Measurements from ENCODE around the gene SNAPC4. TPM values are rescaled to one million over a fixed set of nuclear protein-coding genes. Genes with fewer than 3 reads are reported as not detected.

Gene SNAPC4
- total RNA-seq, 5 donors from 2014 or later (not counting 1 experiment from before 2014, with no cell fraction given) = 10.5 to 15.7 (median 13.3) TPM

GRCh38 chr9:136381966-136382513, 17.9 kb downstream of the SNAPC4 start:
- Mint-ChIP-seq H3K36me3 (peaks cover 20% of the 10 kb centered on the region), H3K4me1 (peaks cover 8 to 21% (median 20%) of the 10 kb centered on the region in 3 donors), H3K27ac (no peak overlapping the region), H3K9me3 (no peaks in the 10 kb centered on the region), H3K27me3 (no peaks in the 10 kb centered on the region), H3K4me3 (no peak overlapping the region)
- H3K4me1 ChIP-seq (ENCODE audit: control insufficient read depth in 1 of 2, extremely low read depth in 1 of 2, insufficient read depth in 2 of 2, low read length in 2 of 2) = peaks cover 5 to 20% of the 10 kb centered on the region in 2 experiments
- peaks cover 19 to 47% of the 10 kb centered on the region in 2 donors for H3K36me3 ChIP-seq (ENCODE audit: control insufficient read depth in 2 of 2, extremely low read depth in 1 of 2, insufficient read depth in 1 of 2, low read length in 1 of 2)
- CTCF ChIA-PET = interaction anchor here in 1 of 2 donors (0.6 kb wide), 1 partner anchor 15 kb away, joined by 3 read pairs; no protein-coding TSS in a partner anchor
- no peak overlapping the region for H3K27ac ChIP-seq (ENCODE audit: low read length)
- H3K27me3 ChIP-seq (replicated peaks in 1 of 2; ENCODE audit: control insufficient read depth in 2 of 2, extremely low read depth in 1 of 2, insufficient read depth in 2 of 2, low read length in 1 of 2) = no peaks in the 10 kb centered on the region
- no peak overlapping the region for H3K4me3 ChIP-seq (ENCODE audit: control insufficient read depth in 1 of 2, extremely low read depth in 1 of 2, low read length in 1 of 2)
- DNase-seq = no peak
- POLR2A ChIA-PET = no interaction called here
- H3K9me3 ChIP-seq = no peaks in the 10 kb centered on the region
- no peak for ATAC-seq (replicated peaks in 1 of 4)
- WGBS (ENCODE audit: insufficient coverage) = 91% methylated on average over 24 of the region's 25 CpGs

- ChIA-PET POLR2A (interaction anchor here in 1 of 2 donors (0.7 kb wide), 1 partner anchor 13 kb away, joined by 4 read pairs; no protein-coding TSS in a partner anchor), CTCF (interaction anchor here in 1 of 2 donors (0.6 kb wide), 1 partner anchor 16 kb away, joined by 3 read pairs; no protein-coding TSS in a partner anchor)
- Histone ChIP-seq H3K9me3 (no peaks in the 10 kb centered on the region), H3K27me3 (replicated peaks in 1 of 2; ENCODE audit: control insufficient read depth in 2 of 2, extremely low read depth in 1 of 2, insufficient read depth in 2 of 2, low read length in 1 of 2) (no peaks in the 10 kb centered on the region), H3K4me3 (ENCODE audit: control insufficient read depth in 1 of 2, extremely low read depth in 1 of 2, low read length in 1 of 2) (no peak overlapping the region), H3K27ac (ENCODE audit: low read length) (no peak overlapping the region), H3K36me3 (ENCODE audit: control insufficient read depth in 2 of 2, extremely low read depth in 1 of 2, insufficient read depth in 1 of 2, low read length in 1 of 2) (peaks cover 19 to 42% of the 10 kb centered on the region in 2 donors), H3K4me1 (ENCODE audit: control insufficient read depth in 1 of 2, extremely low read depth in 1 of 2, insufficient read depth in 2 of 2, low read length in 2 of 2) (peaks cover 5 to 20% of the 10 kb centered on the region in 2 experiments)
- Mint-ChIP-seq H3K4me1 (peaks cover 8 to 21% (median 20%) of the 10 kb centered on the region in 3 donors), H3K27me3 (no peaks in the 10 kb centered on the region), H3K4me3 (no peak overlapping the region), H3K36me3 (peaks cover 20% of the 10 kb centered on the region), H3K9me3 (no peaks in the 10 kb centered on the region), H3K27ac (no peak overlapping the region)
- no peak for ATAC-seq (replicated peaks in 1 of 4)
- WGBS (ENCODE audit: insufficient coverage) = 100% methylated on average over 7 of the region's 9 CpGs
- no peak for DNase-seq
Measured at GRCh38 chr9:136381311-136381710, 18.7 kb downstream of the SNAPC4 start.

GRCh38 chr9:136380381-136380780, 19.6 kb downstream of the SNAPC4 start:
- no peak for ATAC-seq (replicated peaks in 1 of 4)
- Mint-ChIP-seq H3K27me3 (no peaks in the 10 kb centered on the region), H3K36me3 (peaks cover 14% of the 10 kb centered on the region), H3K4me3 (no peak overlapping the region), H3K27ac (no peak overlapping the region), H3K9me3 (no peaks in the 10 kb centered on the region), H3K4me1 (peaks cover 8 to 13% (median 11%) of the 10 kb centered on the region in 3 donors)
- no peaks in the 10 kb centered on the region for H3K9me3 ChIP-seq
- ChIA-PET POLR2A (no interaction called here), CTCF (no interaction called here)
- H3K4me3 ChIP-seq (ENCODE audit: control insufficient read depth in 1 of 2, extremely low read depth in 1 of 2, low read length in 1 of 2) = no peak overlapping the region
- H3K27me3 ChIP-seq (replicated peaks in 1 of 2; ENCODE audit: control insufficient read depth in 2 of 2, extremely low read depth in 1 of 2, insufficient read depth in 2 of 2, low read length in 1 of 2) = no peaks in the 10 kb centered on the region
- no peak overlapping the region for H3K27ac ChIP-seq (ENCODE audit: low read length)
- 94% methylated on average over 15 of the region's 17 CpGs for whole genome bisulfite sequencing (ENCODE audit: insufficient coverage)
- peaks cover 20 to 42% of the 10 kb centered on the region in 2 donors for H3K36me3 ChIP-seq (ENCODE audit: control insufficient read depth in 2 of 2, extremely low read depth in 1 of 2, insufficient read depth in 1 of 2, low read length in 1 of 2)
- peaks cover 5 to 14% of the 10 kb centered on the region in 2 experiments for H3K4me1 ChIP-seq (ENCODE audit: control insufficient read depth in 1 of 2, extremely low read depth in 1 of 2, insufficient read depth in 2 of 2, low read length in 2 of 2)
- DNase-seq = no peak

GRCh38 chr9:136379891-136380290, 20.1 kb downstream of the SNAPC4 start:
- Mint-ChIP-seq H3K36me3 (peaks cover 11% of the 10 kb centered on the region), H3K27me3 (no peaks in the 10 kb centered on the region), H3K9me3 (no peaks in the 10 kb centered on the region), H3K4me3 (no peak overlapping the region), H3K27ac (no peak overlapping the region), H3K4me1 (peaks cover 4 to 8% (median 6%) of the 10 kb centered on the region in 3 donors)
- peaks cover 2 to 11% of the 10 kb centered on the region in 2 experiments for H3K4me1 ChIP-seq (ENCODE audit: control insufficient read depth in 1 of 2, extremely low read depth in 1 of 2, insufficient read depth in 2 of 2, low read length in 2 of 2)
- no peak for ATAC-seq (replicated peaks in 1 of 4)
- H3K27me3 ChIP-seq (replicated peaks in 1 of 2; ENCODE audit: control insufficient read depth in 2 of 2, extremely low read depth in 1 of 2, insufficient read depth in 2 of 2, low read length in 1 of 2) = no peaks in the 10 kb centered on the region
- POLR2A ChIA-PET = no interaction called here
- no peaks in the 10 kb centered on the region for H3K9me3 ChIP-seq
- WGBS (ENCODE audit: insufficient coverage) = 92% methylated on average over 8 of the region's 11 CpGs
- CTCF ChIA-PET = no interaction called here
- no peak overlapping the region for H3K4me3 ChIP-seq (ENCODE audit: control insufficient read depth in 1 of 2, extremely low read depth in 1 of 2, low read length in 1 of 2)
- peaks cover 24 to 42% of the 10 kb centered on the region in 2 donors for H3K36me3 ChIP-seq (ENCODE audit: control insufficient read depth in 2 of 2, extremely low read depth in 1 of 2, insufficient read depth in 1 of 2, low read length in 1 of 2)
- H3K27ac ChIP-seq (ENCODE audit: low read length) = no peak overlapping the region
- DNase-seq = no peak

GRCh38 chr9:136379401-136379800, 20.6 kb downstream of the SNAPC4 start:
- Mint-ChIP-seq H3K27ac (no peak overlapping the region), H3K4me1 (peaks cover 0 to 3% (median 2%) of the 10 kb centered on the region in 3 donors), H3K9me3 (no peaks in the 10 kb centered on the region), H3K36me3 (peaks cover 8% of the 10 kb centered on the region), H3K27me3 (no peaks in the 10 kb centered on the region), H3K4me3 (no peak overlapping the region)
- no peak overlapping the region for H3K27ac ChIP-seq (ENCODE audit: low read length)
- no peaks in the 10 kb centered on the region for H3K9me3 ChIP-seq
- H3K4me3 ChIP-seq (ENCODE audit: control insufficient read depth in 1 of 2, extremely low read depth in 1 of 2, low read length in 1 of 2) = no peak overlapping the region
- DNase-seq (no peak), ATAC-seq (replicated peaks in 1 of 4) (no peak)
- H3K4me1 ChIP-seq (ENCODE audit: control insufficient read depth in 1 of 2, extremely low read depth in 1 of 2, insufficient read depth in 2 of 2, low read length in 2 of 2) = peaks cover 0 to 6% of the 10 kb centered on the region in 2 experiments
- no peaks in the 10 kb centered on the region for H3K27me3 ChIP-seq (replicated peaks in 1 of 2; ENCODE audit: control insufficient read depth in 2 of 2, extremely low read depth in 1 of 2, insufficient read depth in 2 of 2, low read length in 1 of 2)
- POLR2A ChIA-PET = no interaction called here
- WGBS (ENCODE audit: insufficient coverage) = over 99% methylated on average over 9 of the region's 11 CpGs
- CTCF ChIA-PET = no interaction called here
- peaks cover 24 to 42% of the 10 kb centered on the region in 2 donors for H3K36me3 ChIP-seq (ENCODE audit: control insufficient read depth in 2 of 2, extremely low read depth in 1 of 2, insufficient read depth in 1 of 2, low read length in 1 of 2)

GRCh38 chr9:136379003-136379287, 21.0 kb downstream of the SNAPC4 start:
- CTCF ChIA-PET = no interaction called here

More at GRCh38 chr9:136379003-136379287, 21.0 kb downstream of the SNAPC4 start:
- Mint-ChIP-seq H3K9me3 (no peaks in the 10 kb centered on the region), H3K27me3 (no peaks in the 10 kb centered on the region), H3K4me3 (no peak overlapping the region), H3K4me1 (peaks cover 0 to 2% (median 0%) of the 10 kb centered on the region in 3 donors), H3K27ac (no peak overlapping the region), H3K36me3 (peaks cover 4% of the 10 kb centered on the region)
- peaks cover 0 to 1% of the 10 kb centered on the region in 2 experiments for H3K4me1 ChIP-seq (ENCODE audit: control insufficient read depth in 1 of 2, extremely low read depth in 1 of 2, insufficient read depth in 2 of 2, low read length in 2 of 2)
- H3K4me3 ChIP-seq (ENCODE audit: control insufficient read depth in 1 of 2, extremely low read depth in 1 of 2, low read length in 1 of 2) = no peak overlapping the region
- peaks cover 24 to 38% of the 10 kb centered on the region in 2 donors for H3K36me3 ChIP-seq (ENCODE audit: control insufficient read depth in 2 of 2, extremely low read depth in 1 of 2, insufficient read depth in 1 of 2, low read length in 1 of 2)
- ATAC-seq (replicated peaks in 1 of 4) (no peak), DNase-seq (no peak)
- H3K27ac ChIP-seq (ENCODE audit: low read length) = no peak overlapping the region
- no peaks in the 10 kb centered on the region for H3K9me3 ChIP-seq
- POLR2A ChIA-PET = no interaction called here
- H3K27me3 ChIP-seq (replicated peaks in 1 of 2; ENCODE audit: control insufficient read depth in 2 of 2, extremely low read depth in 1 of 2, insufficient read depth in 2 of 2, low read length in 1 of 2) = no peaks in the 10 kb centered on the region
- WGBS (ENCODE audit: insufficient coverage) = 96% methylated on average over 8 of the region's 18 CpGs

Measured in T-cell (primary cell).